EH (cell line): ENCODE measurements around the gene CEP250.
"Not testable (repeated sequence)": the region's sequence is repeated elsewhere in the genome, so short reads cannot be mapped to it uniquely, and the experiment has no call there.

Experiments
- DNase-seq: peaks from one replicate; pipeline ENCODE4 v3.0.0-alpha.2; 2015; ENCODE audit warnings: low read depth

The CEP250 gene

GRCh38 chr20:35491823-35492222 lies 36.4 kb downstream of the CEP250 start:
- peak; percentile 28 for DNase-seq

GRCh38 chr20:35492352-35492751 lies 37.0 kb downstream of the CEP250 start:
- DNase-seq = no peak

- DNase-seq = no peak
These were observed 41.1 kb downstream of the CEP250 start for GRCh38 chr20:35496481-35496880.

- DNase-seq = no peak
These were observed 41.9 kb downstream of the CEP250 start for GRCh38 chr20:35497320-35497719.

- no peak for DNase-seq
These were observed 42.4 kb downstream of the CEP250 start for GRCh38 chr20:35497780-35498189.

- no peak for DNase-seq
These were observed 43.9 kb downstream of the CEP250 start for GRCh38 chr20:35499271-35499670.

GRCh38 chr20:35502352-35502751 lies 47.0 kb downstream of the CEP250 start:
- DNase-seq = no peak

- DNase-seq = no peak
These were observed 47.9 kb downstream of the CEP250 start for GRCh38 chr20:35503281-35503680.

GRCh38 chr20:35503841-35504561 lies 48.6 kb downstream of the CEP250 start:
- DNase-seq = no peak

- DNase-seq = no peak
These were observed 49.4 kb downstream of the CEP250 start for GRCh38 chr20:35504751-35505150.

- no peak for DNase-seq
These were observed 50.8 kb downstream of the CEP250 start for GRCh38 chr20:35506179-35506578.

- DNase-seq = peak; percentile 78
These were observed 51.7 kb downstream of the CEP250 start for GRCh38 chr20:35506872-35507638.

GRCh38 chr20:35508493-35509218 lies 53.3 kb downstream of the CEP250 start:
- DNase-seq = no peak

- no peak for DNase-seq
These were observed 55.7 kb downstream of the CEP250 start for GRCh38 chr20:35510951-35511735.

GRCh38 chr20:35511814-35512420 lies 56.5 kb downstream of the CEP250 start:
- DNase-seq = peak; percentile 57

- no peak for DNase-seq
These were observed 59.1 kb downstream of the CEP250 start for GRCh38 chr20:35514371-35514932.

GRCh38 chr20:35515341-35515740 lies 59.9 kb downstream of the CEP250 start:
- DNase-seq = no peak

GRCh38 chr20:35515949-35516645 lies 60.7 kb downstream of the CEP250 start:
- DNase-seq = peak; percentile 86

GRCh38 chr20:35517125-35517524 lies 61.7 kb downstream of the CEP250 start:
- DNase-seq = no peak

GRCh38 chr20:35517767-35518166 lies 62.4 kb downstream of the CEP250 start:
- not testable (repeated sequence) for DNase-seq

- no peak for DNase-seq
These were observed 63.6 kb downstream of the CEP250 start for GRCh38 chr20:35518955-35519354.
